HG03108 (cell line): Measurements from ENCODE around the gene PCSK6.
"Not testable (repeated sequence)": the region's sequence is repeated elsewhere in the genome, so short reads cannot be mapped to it uniquely, and the experiment has no call there.

Source experiments
- ATAC-seq: cut with Tn5 transposase; IDR thresholded peaks from one replicate; pipeline ENCODE4 v1.9.1; 2021; ENCODE audit warnings: moderate library complexity; ENCODE audit not compliant: unreplicated experiment

Gene PCSK6

GRCh38 chr15:101288905-101289513 lies 200.5 kb downstream of the PCSK6 start:
- ATAC-seq: no peak

GRCh38 chr15:101287342-101287741 lies 202.2 kb downstream of the PCSK6 start:
- not testable (repeated sequence) for ATAC-seq

- no peak for ATAC-seq
Observed at GRCh38 chr15:101286471-101287114, 202.9 kb downstream of the PCSK6 start.

- no peak for ATAC-seq
Observed at GRCh38 chr15:101283931-101284330, 205.6 kb downstream of the PCSK6 start.

- no peak for ATAC-seq
Observed at GRCh38 chr15:101280007-101280406, 209.5 kb downstream of the PCSK6 start.

GRCh38 chr15:101277943-101278564 lies 211.5 kb downstream of the PCSK6 start:
- no peak for ATAC-seq

- ATAC-seq: peak; percentile 90
Observed at GRCh38 chr15:101277038-101277822, 212.3 kb downstream of the PCSK6 start, which contains the start of gene SELENOS. TSS of gene SELENOS (minus strand) at chr15:101277485. CDS start at chr15:101277417, 68 bp downstream.

GRCh38 chr15:101276501-101277037 lies 212.9 kb downstream of the PCSK6 start:
- ATAC-seq: peak; percentile 24

GRCh38 chr15:101275018-101275417 lies 214.5 kb downstream of the PCSK6 start:
- no peak for ATAC-seq

GRCh38 chr15:101273534-101273933 lies 216.0 kb downstream of the PCSK6 start:
- ATAC-seq: no peak

GRCh38 chr15:101272584-101272983 lies 216.9 kb downstream of the PCSK6 start:
- no peak for ATAC-seq

- no peak for ATAC-seq
Observed at GRCh38 chr15:101269479-101270223, 219.9 kb downstream of the PCSK6 start.

GRCh38 chr15:101267320-101268104 lies 222.0 kb downstream of the PCSK6 start:
- no peak for ATAC-seq

GRCh38 chr15:101266787-101267186 lies 222.7 kb downstream of the PCSK6 start:
- ATAC-seq: no peak

GRCh38 chr15:101266034-101266433 lies 223.5 kb downstream of the PCSK6 start:
- no peak for ATAC-seq

GRCh38 chr15:101264911-101265641 lies 224.4 kb downstream of the PCSK6 start:
- ATAC-seq: no peak

- no peak for ATAC-seq
Observed at GRCh38 chr15:101264011-101264410, 225.5 kb downstream of the PCSK6 start.

GRCh38 chr15:101262551-101262950 lies 227.0 kb downstream of the PCSK6 start:
- ATAC-seq: no peak
